Measurements from ENCODE around the gene FGFR1OP2. TPM values are rescaled to one million over a fixed set of nuclear protein-coding genes. Genes with fewer than 3 reads are reported as not detected.

FGFR1OP2 gene
- polyA plus RNA-seq, 1 of the 3 experiments (the other 2 are of a cell fraction) = 20.6 TPM

GRCh38 chr12:27006797-27007467 lies 68.7 kb downstream of the FGFR1OP2 start:
- Histone ChIP-seq H3K27me3 (ENCODE audit: insufficient read depth) (no peaks in the 10 kb centered on the region), H3K4me3 (ENCODE audit: low read depth in 2 of 2, low read length in 1 of 2) (no peak overlapping the region), H2AFZ (ENCODE audit: low read depth) (no peak overlapping the region), H3K9me3 (no peaks in the 10 kb centered on the region), H3F3A (replicated peaks; ENCODE audit: insufficient read depth) (no peaks in the 10 kb centered on the region), H3K79me2 (ENCODE audit: insufficient read depth) (peaks cover 78% of the 10 kb centered on the region), H3K9ac (no peak overlapping the region), H3K9me2 (no peaks in the 10 kb centered on the region), H3K36me3 (replicated peaks in 1 of 2; ENCODE audit: control insufficient read depth in 1 of 2, insufficient read depth in 2 of 2, low read length in 1 of 2) (peaks cover 10 to 16% of the 10 kb centered on the region in 2 experiments), H3K4me2 (no peak overlapping the region), H3K4me1 (ENCODE audit: control insufficient read depth in 1 of 2, insufficient read depth in 2 of 2, low read depth in 1 of 2, low read length in 1 of 2) (peaks cover 16 to 26% of the 10 kb centered on the region in 2 experiments; a peak in 3 of 4 replicates), H4K20me1 (ENCODE audit: insufficient read depth) (0 out of 2 replicates have a peak, but pooled peaks cover 2% of the 10 kb centered on the region), H3K27ac (ENCODE audit: low read depth in 2 of 2, low read length in 1 of 2) (no peak overlapping the region)
- no peak for TF ChIP-seq FOXJ3 (CRISPR knock-in tag; IDR thresholded peaks at IDR 0.05)
- TF ChIP-seq, protein P1, sequence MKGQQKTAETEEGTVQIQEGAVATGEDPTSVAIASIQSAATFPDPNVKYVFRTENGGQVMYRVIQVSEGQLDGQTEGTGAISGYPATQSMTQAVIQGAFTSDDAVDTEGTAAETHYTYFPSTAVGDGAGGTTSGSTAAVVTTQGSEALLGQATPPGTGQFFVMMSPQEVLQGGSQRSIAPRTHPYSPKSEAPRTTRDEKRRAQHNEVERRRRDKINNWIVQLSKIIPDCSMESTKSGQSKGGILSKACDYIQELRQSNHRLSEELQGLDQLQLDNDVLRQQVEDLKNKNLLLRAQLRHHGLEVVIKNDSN (IDR thresholded peaks at IDR 0.05; ENCODE audit: borderline replicate concordance, low read depth) = no peak
- TF ChIP-seq EZH2phosphoT487 (IDR thresholded peaks at IDR 0.05; ENCODE audit: borderline replicate concordance, low read depth) = no peak
- no peak for TF ChIP-seq MEF2A (IDR thresholded peaks at IDR 0.05; ENCODE audit: borderline replicate concordance, low read depth)
- TF ChIP-seq CHD2 (IDR thresholded peaks at IDR 0.05; ENCODE audit: low read length, partially characterized antibody) = no peak
- no peak for TF ChIP-seq PBX3 (IDR thresholded peaks at IDR 0.05)
- TF ChIP-seq RCOR1 (IDR thresholded peaks at IDR 0.05; ENCODE audit: low read length) = no peak
- TF ChIP-seq RXRA (IDR thresholded peaks at IDR 0.05; ENCODE audit: borderline replicate concordance, low read depth) = no peak
- no peak for TF ChIP-seq GATA2 (CRISPR knock-in tag; IDR thresholded peaks at IDR 0.05)
- TF ChIP-seq EP300 (IDR thresholded peaks at IDR 0.05; ENCODE audit: borderline replicate concordance in 1 of 2, low read depth in 1 of 2, low read length in 1 of 2) = no peak
- TF ChIP-seq, protein P2, sequence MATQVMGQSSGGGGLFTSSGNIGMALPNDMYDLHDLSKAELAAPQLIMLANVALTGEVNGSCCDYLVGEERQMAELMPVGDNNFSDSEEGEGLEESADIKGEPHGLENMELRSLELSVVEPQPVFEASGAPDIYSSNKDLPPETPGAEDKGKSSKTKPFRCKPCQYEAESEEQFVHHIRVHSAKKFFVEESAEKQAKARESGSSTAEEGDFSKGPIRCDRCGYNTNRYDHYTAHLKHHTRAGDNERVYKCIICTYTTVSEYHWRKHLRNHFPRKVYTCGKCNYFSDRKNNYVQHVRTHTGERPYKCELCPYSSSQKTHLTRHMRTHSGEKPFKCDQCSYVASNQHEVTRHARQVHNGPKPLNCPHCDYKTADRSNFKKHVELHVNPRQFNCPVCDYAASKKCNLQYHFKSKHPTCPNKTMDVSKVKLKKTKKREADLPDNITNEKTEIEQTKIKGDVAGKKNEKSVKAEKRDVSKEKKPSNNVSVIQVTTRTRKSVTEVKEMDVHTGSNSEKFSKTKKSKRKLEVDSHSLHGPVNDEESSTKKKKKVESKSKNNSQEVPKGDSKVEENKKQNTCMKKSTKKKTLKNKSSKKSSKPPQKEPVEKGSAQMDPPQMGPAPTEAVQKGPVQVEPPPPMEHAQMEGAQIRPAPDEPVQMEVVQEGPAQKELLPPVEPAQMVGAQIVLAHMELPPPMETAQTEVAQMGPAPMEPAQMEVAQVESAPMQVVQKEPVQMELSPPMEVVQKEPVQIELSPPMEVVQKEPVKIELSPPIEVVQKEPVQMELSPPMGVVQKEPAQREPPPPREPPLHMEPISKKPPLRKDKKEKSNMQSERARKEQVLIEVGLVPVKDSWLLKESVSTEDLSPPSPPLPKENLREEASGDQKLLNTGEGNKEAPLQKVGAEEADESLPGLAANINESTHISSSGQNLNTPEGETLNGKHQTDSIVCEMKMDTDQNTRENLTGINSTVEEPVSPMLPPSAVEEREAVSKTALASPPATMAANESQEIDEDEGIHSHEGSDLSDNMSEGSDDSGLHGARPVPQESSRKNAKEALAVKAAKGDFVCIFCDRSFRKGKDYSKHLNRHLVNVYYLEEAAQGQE (IDR thresholded peaks at IDR 0.05; ENCODE audit: low read depth, low read length) = no peak
- no peak for TF ChIP-seq SIN3A (IDR thresholded peaks at IDR 0.05; ENCODE audit: borderline replicate concordance, low read depth, low read length)
- no peak for TF ChIP-seq NFIC (IDR thresholded peaks at IDR 0.05; ENCODE audit: borderline replicate concordance)
- no peak for TF ChIP-seq POLR2AphosphoS5 (IDR thresholded peaks at IDR 0.05; ENCODE audit: low read depth, low read length)
- TF ChIP-seq ZBTB33 (IDR thresholded peaks at IDR 0.05; ENCODE audit: borderline replicate concordance, low read depth) = no peak
- TF ChIP-seq YY1 (IDR thresholded peaks at IDR 0.05; ENCODE audit: low read depth) = no peak
- TF ChIP-seq IRF3 (IDR thresholded peaks at IDR 0.05; ENCODE audit: low read depth, low read length) = no peak
- TF ChIP-seq, protein P3, sequence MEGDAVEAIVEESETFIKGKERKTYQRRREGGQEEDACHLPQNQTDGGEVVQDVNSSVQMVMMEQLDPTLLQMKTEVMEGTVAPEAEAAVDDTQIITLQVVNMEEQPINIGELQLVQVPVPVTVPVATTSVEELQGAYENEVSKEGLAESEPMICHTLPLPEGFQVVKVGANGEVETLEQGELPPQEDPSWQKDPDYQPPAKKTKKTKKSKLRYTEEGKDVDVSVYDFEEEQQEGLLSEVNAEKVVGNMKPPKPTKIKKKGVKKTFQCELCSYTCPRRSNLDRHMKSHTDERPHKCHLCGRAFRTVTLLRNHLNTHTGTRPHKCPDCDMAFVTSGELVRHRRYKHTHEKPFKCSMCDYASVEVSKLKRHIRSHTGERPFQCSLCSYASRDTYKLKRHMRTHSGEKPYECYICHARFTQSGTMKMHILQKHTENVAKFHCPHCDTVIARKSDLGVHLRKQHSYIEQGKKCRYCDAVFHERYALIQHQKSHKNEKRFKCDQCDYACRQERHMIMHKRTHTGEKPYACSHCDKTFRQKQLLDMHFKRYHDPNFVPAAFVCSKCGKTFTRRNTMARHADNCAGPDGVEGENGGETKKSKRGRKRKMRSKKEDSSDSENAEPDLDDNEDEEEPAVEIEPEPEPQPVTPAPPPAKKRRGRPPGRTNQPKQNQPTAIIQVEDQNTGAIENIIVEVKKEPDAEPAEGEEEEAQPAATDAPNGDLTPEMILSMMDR (IDR thresholded peaks at IDR 0.05) = no peak
- TF ChIP-seq, protein P4, sequence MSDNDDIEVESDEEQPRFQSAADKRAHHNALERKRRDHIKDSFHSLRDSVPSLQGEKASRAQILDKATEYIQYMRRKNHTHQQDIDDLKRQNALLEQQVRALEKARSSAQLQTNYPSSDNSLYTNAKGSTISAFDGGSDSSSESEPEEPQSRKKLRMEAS (IDR thresholded peaks at IDR 0.05; ENCODE audit: low read depth) = no peak
- ChIA-PET POLR2A (no interaction called here), CTCF (no interaction called here)
- WGBS (ENCODE audit: low lambda C conversion rate) = 88% methylated on average over 2 of the region's 2 CpGs
- no peak for DNase-seq

Measured in SK-N-SH (cell line).